Esophagus muscularis mucosa (tissue), 4 donors: ENCODE data around the gene A4GALT. TPM values are rescaled to one million over a fixed set of nuclear protein-coding genes. Genes with fewer than 3 reads are reported as not detected.

Experiments
- DNase-seq: peaks from one replicate; pipeline ENCODE4 v3.0.0-alpha.2; 2017; ENCODE audit errors: extremely low spot score
- H3K27ac ChIP-seq, 4 donors: fragments of 200-600 bp; sonication (generic); replicated peaks in 1 of 4; 1 replicate in 3 of 4; 2 replicates in 1 of 4; pipeline ENCODE4 v1.5.1; 2016 to 2019; ENCODE audit warnings: mild to moderate bottlenecking in 1 of 4
- H3K27me3 ChIP-seq, 4 donors: fragments of 200-600 bp; sonication (generic); one replicate each; pipeline versions ENCODE4 v1.5.1 to v1.6.0; 2016 to 2019
- H3K36me3 ChIP-seq, 4 donors: fragments of 200-600 bp; sonication (generic); one replicate each; pipeline ENCODE4 v1.5.1; 2016 to 2019
- H3K4me1 ChIP-seq, 4 donors: fragments of 200-600 bp; sonication (generic); one replicate each; pipeline ENCODE4 v1.5.1; 2016 to 2019
- H3K4me3 ChIP-seq, 4 donors: fragments of 200-600 bp; sonication (generic); 1 replicate in 2 of 4; 2 replicates in 2 of 4; pipeline ENCODE4 v1.5.1; 2016 to 2019; ENCODE audit warnings: mild to moderate bottlenecking in 4 of 4, moderate library complexity in 1 of 4
- H3K9me3 ChIP-seq, 4 donors: fragments of 200-600 bp; sonication (generic); 1 replicate in 3 of 4; 2 replicates in 1 of 4; pipeline ENCODE4 v1.5.1; 2016 to 2019
- EP300 ChIP-seq: sonication (generic); formaldehyde crosslinking; IDR thresholded peaks from one replicate; pipeline ENCODE4 v1.6.1; 2017; ENCODE audit warnings: antibody characterized with exemption
- POLR2A ChIP-seq: fragments of 450-650 bp; IDR thresholded peaks from one replicate; pipeline ENCODE4 v1.6.1; 2017; ENCODE audit warnings: antibody characterized with exemption, moderate library complexity, mild to moderate bottlenecking, low read depth
- POLR2AphosphoS5 ChIP-seq, 2 donors: sonication (generic); formaldehyde crosslinking; IDR thresholded peaks; one replicate each; pipeline ENCODE4 v1.6.1; 2017; ENCODE audit warnings: antibody characterized with exemption in 2 of 2
- WGBS: methylation state at CpG from one replicate; pipeline ENCODE4 v1.1.5; 2018; 5-methylcytosine and 5-hydroxymethylcytosine counted together
- intact Hi-C: fragments of 100-400 bp; cut with DNase I; formaldehyde crosslinking; loops from one replicate; pipeline ENCODE4 v1.15.1; 2023
- total RNA-seq, 4 donors: library from RNA; depleted of rRNA; stranded (reverse); fragments of >200 nt; gene quantifications; one replicate each; pipeline versions ENCODE4 v1.1.0 to v1.2.1, GENCODE V29; 2016
- TF ChIP-seq, protein P1 (sequence below), 3 experiments: fragments of 200-600 bp in 2 of 3; fragments of 450-650 bp in 1 of 3; sonication (generic) in 2 of 3; IDR thresholded peaks; one replicate each; pipeline ENCODE4 v1.5.1; 2017 to 2019; ENCODE audit warnings: antibody characterized with exemption in 3 of 3, mild to moderate bottlenecking in 2 of 3, moderate library complexity in 1 of 3

Gene A4GALT
- total RNA-seq, 4 donors from 2014 or later: 77.7 to 81.8 (median 79.1) TPM

DNA sequence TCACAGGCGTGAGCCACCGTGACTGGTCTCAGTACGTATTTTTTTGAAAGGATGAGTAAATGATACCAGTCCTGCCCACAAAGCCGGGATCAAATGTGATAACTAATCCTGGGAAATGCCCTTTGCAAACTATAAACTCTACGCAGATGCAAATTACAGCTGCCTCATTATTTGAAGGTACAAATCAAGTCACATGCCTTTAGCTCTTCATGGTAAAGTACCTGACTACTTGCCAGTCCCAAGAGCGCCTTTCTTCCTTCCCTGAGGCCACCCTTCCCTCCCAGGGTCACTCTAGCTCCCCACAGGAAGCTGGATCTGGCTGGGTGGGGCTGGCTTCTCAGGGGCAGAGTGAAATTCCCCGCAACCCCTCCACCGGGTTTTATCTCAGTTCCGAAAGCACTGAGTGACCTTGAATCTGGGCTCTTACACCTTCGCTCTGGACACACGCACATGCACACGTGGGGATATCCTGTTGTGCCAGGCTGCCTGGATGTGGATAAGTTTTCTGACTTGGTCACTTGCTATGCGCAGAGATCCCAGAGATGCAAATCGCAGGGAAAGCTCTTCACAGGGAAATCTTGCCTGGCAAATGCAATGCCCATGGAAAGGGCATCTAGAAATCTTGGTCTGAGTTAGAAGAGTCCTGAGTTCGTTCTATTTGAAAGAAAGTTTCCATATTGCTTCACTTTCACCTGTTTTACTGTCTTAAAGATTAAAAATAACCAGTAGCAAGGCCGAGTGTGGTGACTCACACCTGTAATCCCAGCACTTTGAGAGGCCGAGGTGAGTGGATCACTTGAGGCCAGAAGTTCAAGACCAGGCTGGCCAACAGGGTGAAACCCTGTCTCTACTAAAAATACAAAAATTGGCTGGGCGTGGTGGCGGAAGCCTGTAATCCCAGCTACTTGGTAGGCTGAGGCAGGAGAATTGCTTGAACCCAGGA, 8.5 kb downstream of the A4GALT start:
- Histone ChIP-seq H3K4me1 (peaks cover 52 to 66% (median 60%) of the 10 kb centered on the region in 4 donors), H3K27ac (peak overlapping the region; percentile 41 to 99 (median 57))
- 87% methylated on average over 16 of the region's 19 CpGs for WGBS

DNA sequence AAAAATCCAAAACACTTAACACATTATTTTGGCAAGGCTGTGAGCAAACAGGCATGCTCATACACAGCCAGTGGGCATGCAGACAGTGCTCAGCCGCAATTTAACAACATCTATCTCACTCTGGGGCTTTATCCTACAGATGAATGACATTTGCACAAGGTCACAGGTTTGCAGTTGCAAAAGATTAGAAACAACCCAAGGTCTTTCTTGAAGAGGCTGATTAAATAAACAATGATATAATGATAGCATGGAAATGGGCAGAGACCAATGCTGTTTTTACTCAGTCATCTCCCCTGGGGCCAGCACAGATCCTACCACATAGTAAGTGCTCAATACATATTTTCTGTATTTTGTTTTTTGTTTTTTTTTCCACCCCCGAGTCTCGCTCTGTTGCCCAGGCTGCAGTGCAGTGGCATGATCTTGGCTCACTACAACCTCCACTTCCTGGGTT, 9.4 kb downstream of the A4GALT start:
- TF ChIP-seq POLR2AphosphoS5 (IDR thresholded peaks at IDR 0.05) (no peak), POLR2A (no peak)
- intact Hi-C loops: no loop called here
- Histone ChIP-seq H3K9me3 (peaks cover 0 to 11% (median 0%) of the 10 kb centered on the region in 4 donors), H3K27me3 (no peaks in the 10 kb centered on the region), H3K4me1 (peaks cover 43 to 62% (median 55%) of the 10 kb centered on the region in 4 donors), H3K4me3 (no peak overlapping the region), H3K27ac (peak overlapping the region; percentile 41 to 99 (median 57)), H3K36me3 (peaks cover 0 to 15% (median 3%) of the 10 kb centered on the region in 4 donors)
- 81% methylated on average over 3 of the region's 3 CpGs for WGBS
- no peak for DNase-seq

More for the DNA sequence above, 8.5 kb downstream of the A4GALT start:
- intact Hi-C loops: no loop called here
- H3K27me3 ChIP-seq: no peaks in the 10 kb centered on the region
- H3K36me3 ChIP-seq: peaks cover 0 to 15% (median 3%) of the 10 kb centered on the region in 4 donors
- no peak for TF ChIP-seq POLR2A
- TF ChIP-seq EP300: no peak
- TF ChIP-seq, protein P1, sequence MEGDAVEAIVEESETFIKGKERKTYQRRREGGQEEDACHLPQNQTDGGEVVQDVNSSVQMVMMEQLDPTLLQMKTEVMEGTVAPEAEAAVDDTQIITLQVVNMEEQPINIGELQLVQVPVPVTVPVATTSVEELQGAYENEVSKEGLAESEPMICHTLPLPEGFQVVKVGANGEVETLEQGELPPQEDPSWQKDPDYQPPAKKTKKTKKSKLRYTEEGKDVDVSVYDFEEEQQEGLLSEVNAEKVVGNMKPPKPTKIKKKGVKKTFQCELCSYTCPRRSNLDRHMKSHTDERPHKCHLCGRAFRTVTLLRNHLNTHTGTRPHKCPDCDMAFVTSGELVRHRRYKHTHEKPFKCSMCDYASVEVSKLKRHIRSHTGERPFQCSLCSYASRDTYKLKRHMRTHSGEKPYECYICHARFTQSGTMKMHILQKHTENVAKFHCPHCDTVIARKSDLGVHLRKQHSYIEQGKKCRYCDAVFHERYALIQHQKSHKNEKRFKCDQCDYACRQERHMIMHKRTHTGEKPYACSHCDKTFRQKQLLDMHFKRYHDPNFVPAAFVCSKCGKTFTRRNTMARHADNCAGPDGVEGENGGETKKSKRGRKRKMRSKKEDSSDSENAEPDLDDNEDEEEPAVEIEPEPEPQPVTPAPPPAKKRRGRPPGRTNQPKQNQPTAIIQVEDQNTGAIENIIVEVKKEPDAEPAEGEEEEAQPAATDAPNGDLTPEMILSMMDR (IDR thresholded peaks at IDR 0.05): no peak
- no peak for TF ChIP-seq POLR2AphosphoS5 (IDR thresholded peaks at IDR 0.05)
- no peak for DNase-seq
- no peak overlapping the region for H3K4me3 ChIP-seq
- peaks cover 0 to 11% (median 0%) of the 10 kb centered on the region in 4 donors for H3K9me3 ChIP-seq

DNA sequence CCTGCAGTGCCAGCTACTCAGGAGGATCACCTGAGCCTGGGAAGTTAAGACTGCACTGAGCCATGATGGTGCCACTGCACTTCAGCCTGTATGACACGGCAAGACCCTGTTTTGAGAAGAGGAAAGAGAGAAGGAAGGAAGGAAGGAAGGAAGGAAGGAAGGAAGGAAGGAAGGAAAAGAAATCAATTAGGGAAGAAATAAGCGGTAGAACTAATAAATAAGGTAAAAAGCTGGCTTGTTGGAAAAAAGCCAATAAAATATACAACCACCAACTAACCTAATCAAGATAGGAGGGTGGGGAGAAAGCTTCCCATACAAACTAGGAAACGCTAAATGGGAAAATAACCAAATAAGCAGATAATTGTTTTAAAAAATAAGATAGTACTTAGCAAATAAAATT, 12.3 kb downstream of the A4GALT start:
- intact Hi-C loops: no loop called here
- H3K27ac ChIP-seq: no peak overlapping the region
- WGBS: 55% methylated on average over 3 of the region's 3 CpGs

DNA sequence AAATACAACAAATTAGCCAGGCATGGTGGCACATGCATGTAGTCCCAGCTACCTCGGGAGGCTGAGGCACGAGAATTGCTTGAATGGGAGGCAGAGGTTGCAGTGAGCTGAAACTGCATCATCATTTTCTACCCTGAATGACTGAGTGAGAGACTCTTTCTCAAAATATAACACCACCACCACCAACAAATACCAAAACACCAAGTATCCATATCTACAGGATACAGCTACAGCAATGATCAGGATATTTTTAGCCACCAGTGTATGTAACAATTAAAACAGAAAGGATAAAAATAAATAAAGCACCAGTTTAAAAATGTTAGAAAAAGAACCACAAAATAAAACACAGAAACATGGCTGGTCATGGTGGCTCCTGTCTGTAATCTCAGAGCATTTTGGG, 13.2 kb downstream of the A4GALT start:
- Histone ChIP-seq H3K4me1 (peaks cover 40 to 50% (median 46%) of the 10 kb centered on the region in 4 donors), H3K27ac (no peak overlapping the region)
- intact Hi-C loops: no loop called here

More for the DNA sequence above, 12.3 kb downstream of the A4GALT start:
- TF ChIP-seq EP300: no peak
- TF ChIP-seq POLR2A: no peak
- no peak for TF ChIP-seq POLR2AphosphoS5 (IDR thresholded peaks at IDR 0.05)
- TF ChIP-seq, protein P1 (IDR thresholded peaks at IDR 0.05): no peak
- peaks cover 41 to 52% (median 46%) of the 10 kb centered on the region in 4 donors for H3K4me1 ChIP-seq
- H3K9me3 ChIP-seq: peaks cover 0 to 11% (median 0%) of the 10 kb centered on the region in 4 donors
- H3K36me3 ChIP-seq: peaks cover 0 to 14% (median 3%) of the 10 kb centered on the region in 4 donors
- no peaks in the 10 kb centered on the region for H3K27me3 ChIP-seq
- DNase-seq: no peak
- no peak overlapping the region for H3K4me3 ChIP-seq

More for the DNA sequence above, 13.2 kb downstream of the A4GALT start:
- Histone ChIP-seq H3K36me3 (peaks cover 0 to 4% (median 0%) of the 10 kb centered on the region in 4 donors), H3K4me3 (no peak overlapping the region), H3K9me3 (peaks cover 0 to 11% (median 0%) of the 10 kb centered on the region in 4 donors), H3K27me3 (no peaks in the 10 kb centered on the region)
- TF ChIP-seq POLR2A (no peak), EP300 (no peak), POLR2AphosphoS5 (IDR thresholded peaks at IDR 0.05) (no peak)
- TF ChIP-seq, protein P1 (IDR thresholded peaks at IDR 0.05): no peak
- 83% methylated on average over 2 of the region's 2 CpGs for WGBS
- no peak for DNase-seq
